Tibial nerve (tissue), 4 donors: ENCODE measurements around the gene SLC9A5.

Experiments
- EP300 ChIP-seq, 2 donors: sonication (generic); formaldehyde crosslinking; IDR thresholded peaks; one replicate each; pipeline ENCODE4 v1.6.1; 2017; ENCODE audit warnings: antibody characterized with exemption in 2 of 2, mild to moderate bottlenecking in 1 of 2
- POLR2A ChIP-seq, 2 donors: fragments of 450-650 bp; IDR thresholded peaks; one replicate each; pipeline ENCODE4 v1.6.1; 2017; ENCODE audit warnings: antibody characterized with exemption in 2 of 2, mild to moderate bottlenecking in 2 of 2, moderate library complexity in 2 of 2
- TF ChIP-seq, protein P1 (sequence below), 5 experiments: fragments of 200-600 bp in 3 of 5; fragments of 450-650 bp in 2 of 5; sonication (generic) in 3 of 5; IDR thresholded peaks; one replicate each; pipeline ENCODE4 v1.5.1; 2016 to 2019; ENCODE audit warnings: antibody characterized with exemption in 5 of 5, mild to moderate bottlenecking in 3 of 5, moderate library complexity in 2 of 5

DNA sequence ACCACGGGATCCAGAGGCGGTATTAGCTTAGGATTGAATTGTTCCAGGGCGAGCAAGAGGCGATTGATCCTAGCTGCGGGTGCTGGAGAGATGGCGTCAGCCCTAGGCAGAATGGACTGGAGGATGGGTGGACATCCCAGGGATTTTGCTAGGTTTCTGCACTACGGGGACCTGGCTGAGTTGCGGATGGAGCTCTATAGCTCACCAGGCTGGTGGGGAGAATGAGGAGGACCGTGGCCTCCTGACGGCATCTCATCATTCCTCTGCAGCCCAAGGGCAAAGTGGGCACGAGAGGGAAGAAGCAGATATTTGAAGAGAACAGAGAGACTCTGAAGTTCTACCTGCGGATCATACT lies 21.2 kb upstream of the SLC9A5 start:
- TF ChIP-seq POLR2A (IDR thresholded peaks at IDR 0.05) (no peak), EP300 (IDR thresholded peaks at IDR 0.05) (no peak)
- TF ChIP-seq, protein P1, sequence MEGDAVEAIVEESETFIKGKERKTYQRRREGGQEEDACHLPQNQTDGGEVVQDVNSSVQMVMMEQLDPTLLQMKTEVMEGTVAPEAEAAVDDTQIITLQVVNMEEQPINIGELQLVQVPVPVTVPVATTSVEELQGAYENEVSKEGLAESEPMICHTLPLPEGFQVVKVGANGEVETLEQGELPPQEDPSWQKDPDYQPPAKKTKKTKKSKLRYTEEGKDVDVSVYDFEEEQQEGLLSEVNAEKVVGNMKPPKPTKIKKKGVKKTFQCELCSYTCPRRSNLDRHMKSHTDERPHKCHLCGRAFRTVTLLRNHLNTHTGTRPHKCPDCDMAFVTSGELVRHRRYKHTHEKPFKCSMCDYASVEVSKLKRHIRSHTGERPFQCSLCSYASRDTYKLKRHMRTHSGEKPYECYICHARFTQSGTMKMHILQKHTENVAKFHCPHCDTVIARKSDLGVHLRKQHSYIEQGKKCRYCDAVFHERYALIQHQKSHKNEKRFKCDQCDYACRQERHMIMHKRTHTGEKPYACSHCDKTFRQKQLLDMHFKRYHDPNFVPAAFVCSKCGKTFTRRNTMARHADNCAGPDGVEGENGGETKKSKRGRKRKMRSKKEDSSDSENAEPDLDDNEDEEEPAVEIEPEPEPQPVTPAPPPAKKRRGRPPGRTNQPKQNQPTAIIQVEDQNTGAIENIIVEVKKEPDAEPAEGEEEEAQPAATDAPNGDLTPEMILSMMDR (IDR thresholded peaks at IDR 0.05), result no peak
